GM18858 (cell line): ENCODE results near the gene TTC7B.
"Not testable (repeated sequence)": the region's sequence is repeated elsewhere in the genome, so short reads cannot be mapped to it uniquely, and the experiment has no call there.

ENCODE experiments used
- ATAC-seq: cut with Tn5 transposase; IDR thresholded peaks from one replicate; pipeline ENCODE4 v1.9.1; 2021; ENCODE audit not compliant: unreplicated experiment

The TTC7B gene

DNA sequence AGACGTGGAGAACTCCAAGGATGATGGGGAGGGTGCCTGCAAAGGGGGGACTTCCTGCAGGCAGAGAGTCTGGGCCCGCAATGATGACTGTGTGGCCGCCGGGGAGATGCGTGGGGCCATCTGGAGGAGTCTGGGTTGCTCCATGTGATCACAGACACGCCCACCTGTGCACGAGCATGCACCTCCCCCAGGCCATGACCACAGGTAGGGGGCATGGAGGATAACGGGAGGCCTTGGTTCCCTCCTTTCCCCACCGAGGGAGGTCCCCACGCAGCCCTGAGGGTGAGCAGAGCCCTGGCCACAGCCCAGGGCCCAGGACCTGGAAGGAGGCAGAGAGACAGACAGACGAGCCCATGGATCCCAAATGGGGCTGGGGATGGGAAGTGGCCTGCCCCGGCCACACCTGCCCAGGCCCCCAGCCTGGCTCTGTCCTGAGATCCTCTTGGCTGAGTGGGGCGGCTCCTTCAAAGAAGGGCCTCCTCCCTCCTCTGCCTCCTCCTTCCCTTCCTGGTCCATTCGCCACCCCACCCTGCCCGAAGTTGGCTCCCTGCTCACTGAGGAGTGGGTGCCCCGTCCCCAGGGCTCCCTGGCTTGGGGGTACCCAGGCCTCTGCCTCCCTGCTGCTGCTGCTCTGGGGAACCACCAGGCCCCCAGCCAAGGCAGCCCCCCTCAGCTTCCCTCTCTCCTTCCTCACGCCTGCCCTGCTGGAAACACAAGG, 281.2 kb downstream of the TTC7B start:
- no peak for ATAC-seq

DNA sequence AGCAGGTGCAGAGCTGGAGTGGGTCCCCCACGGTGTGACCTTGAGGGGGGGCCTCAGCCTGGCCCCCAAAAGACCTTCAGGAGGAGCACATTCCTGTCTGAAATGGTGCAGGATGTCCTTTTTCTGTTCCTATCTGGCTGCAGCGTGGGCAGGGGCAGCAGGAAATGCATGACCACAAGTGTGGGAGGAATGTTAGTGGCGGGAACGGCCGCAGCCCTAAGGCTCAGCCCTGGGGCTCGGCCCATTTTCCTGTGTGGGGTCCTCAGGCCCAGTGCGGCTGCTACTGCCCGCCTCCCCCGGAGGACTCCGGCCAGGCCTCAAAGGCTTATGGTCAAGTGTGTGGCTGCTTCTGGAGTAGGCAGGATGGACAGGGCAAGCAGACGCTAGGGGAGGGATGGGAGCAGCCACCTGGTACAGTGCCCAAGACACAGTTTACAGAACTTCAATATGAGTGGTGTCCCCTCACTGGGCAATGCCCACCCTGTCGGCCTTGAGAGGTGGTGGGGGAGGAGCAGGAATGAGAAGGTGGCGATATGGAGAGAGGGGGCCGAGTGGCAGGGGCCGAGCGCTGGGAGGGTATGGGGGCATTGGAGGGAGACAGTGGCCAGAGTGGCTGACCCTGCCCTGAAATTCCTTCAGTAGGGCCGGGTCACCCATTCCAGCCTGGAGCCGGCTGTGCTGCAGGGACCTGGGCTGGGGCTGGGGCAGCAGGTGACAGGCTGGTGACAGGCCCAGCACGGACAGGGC, 282.0 kb downstream of the TTC7B start:
- no peak for ATAC-seq

DNA sequence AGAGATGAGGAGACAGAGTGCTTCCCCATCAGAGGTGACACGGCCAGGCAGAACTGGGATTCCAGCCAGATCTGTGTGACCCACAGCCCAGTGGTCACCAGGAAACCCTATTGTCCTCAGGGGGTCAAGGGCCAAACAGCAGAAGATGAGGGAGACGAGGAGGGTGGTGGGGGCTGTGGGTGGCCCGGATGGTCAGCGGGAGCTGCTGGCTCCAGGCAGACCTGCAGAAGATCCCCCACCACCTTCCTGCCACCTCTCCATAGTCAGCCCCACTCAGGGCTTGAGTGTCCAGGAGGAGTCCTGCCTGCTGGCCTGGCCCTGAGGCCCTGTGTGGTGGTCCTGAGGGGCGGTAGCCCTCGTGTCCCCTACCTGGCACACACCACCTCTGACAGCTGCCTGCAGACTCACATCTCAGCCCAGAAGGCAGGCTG, 282.6 kb downstream of the TTC7B start:
- no peak for ATAC-seq

DNA sequence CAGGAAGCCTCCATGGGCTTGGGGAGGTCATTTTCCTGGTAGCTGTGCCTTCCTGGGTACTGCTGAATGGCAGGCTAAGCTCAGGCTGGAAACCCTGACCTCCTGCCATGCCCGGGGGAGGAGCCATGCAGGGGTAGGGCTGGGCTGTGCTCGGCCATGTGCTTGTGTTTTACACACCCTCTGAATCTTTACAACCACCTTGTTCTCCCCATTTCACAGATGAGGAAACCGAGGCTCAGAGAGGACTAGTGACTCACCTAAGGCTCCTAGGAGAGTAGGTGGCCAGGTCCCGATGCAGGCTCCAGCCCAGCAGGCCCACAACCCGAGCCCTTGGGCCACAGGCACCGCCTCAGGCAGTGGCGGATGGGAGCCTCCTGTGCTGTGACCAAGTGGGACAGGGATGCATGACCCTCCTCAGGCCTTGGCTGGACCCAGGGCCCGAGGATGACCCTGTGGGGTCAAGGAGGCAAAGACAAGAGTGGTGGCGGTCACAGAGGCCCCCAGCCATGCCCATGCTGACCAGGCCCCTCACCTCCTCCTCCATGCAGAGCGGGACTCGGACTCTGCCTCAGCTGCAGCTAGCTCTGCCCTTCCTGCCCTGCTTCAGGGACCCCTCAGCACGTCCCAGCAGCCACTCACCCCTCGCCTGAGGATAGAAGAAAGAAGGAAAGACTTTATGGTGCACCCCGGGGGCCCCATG, 283.3 kb downstream of the TTC7B start:
- no peak for ATAC-seq

DNA sequence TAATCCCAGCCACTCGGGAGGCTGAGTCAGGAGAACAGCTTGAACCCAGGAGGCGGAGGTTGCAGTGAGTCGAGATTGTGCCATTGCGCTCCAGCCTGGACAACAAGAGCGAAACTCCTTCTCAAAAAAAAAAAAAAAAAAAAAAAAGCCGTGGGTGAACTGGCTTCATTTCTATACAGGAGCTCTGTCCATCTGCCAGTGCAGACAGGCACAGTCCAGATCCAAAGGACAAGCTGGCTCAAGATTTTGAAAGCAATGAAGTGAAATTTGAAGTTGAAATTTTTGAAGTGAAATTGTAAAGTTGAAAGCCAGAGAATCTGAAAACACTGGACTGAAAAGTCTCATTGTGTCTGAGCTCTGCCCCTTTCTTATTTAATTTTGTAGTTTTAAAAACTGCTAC, 284.7 kb downstream of the TTC7B start:
- no peak for ATAC-seq

DNA sequence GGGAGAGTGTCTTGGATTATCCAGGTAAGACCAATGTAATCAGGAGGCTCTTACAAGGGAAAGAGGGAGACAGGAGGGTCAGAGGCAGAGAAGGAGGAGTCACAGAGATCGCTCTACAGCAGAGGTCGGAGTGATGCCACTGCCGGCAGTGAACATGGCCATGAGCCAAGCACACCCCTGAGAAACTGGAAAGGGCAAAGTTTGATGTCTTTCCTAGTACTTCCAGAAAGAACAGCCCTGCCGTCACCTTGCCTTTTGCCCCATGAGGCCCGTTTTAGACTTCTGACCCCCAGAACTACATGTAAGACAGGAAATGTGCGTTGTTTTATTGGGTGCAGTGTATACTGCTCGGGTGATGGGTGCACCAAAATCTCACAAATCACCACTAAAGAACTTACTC, 285.7 kb downstream of the TTC7B start:
- ATAC-seq, result no peak

DNA sequence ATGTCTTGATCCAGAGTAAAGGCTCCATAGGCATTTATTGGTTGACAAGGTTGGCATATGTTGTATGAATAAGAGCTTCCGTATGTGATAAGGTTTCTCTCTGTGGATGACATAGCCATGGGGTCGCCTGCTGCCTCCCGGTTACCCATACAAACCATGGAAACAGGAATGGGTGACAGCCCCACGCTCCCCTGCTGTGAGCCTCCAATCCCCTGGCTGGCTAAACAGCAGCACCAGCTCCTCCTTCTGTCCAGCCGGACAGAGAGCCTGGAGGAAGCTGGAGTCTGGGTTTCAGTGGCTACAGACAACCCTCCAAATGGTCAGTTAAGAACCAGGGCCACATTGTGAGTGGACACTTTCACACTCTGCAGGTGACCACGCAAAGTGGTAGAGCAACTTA, 288.3 kb downstream of the TTC7B start:
- ATAC-seq, result no peak

DNA sequence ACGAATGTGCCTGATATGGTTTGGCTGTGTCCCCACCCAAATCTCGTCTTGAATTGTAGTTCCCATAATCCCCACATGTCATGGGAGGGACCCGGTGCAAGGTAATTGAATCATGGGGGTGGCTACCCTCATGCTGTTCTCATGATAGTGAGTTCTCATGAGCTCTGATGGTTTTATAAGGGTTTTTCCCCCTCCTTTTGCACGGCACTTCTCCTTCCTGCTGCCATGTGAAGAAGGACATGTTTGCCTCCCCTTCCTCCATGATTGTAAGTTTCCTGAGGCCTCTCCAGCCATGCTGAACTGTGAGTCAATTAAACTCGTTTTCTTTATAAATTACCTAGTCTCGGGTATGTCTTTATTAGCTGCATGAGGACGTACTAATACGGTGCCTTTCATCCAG, 289.7 kb downstream of the TTC7B start:
- ATAC-seq, result not testable (repeated sequence)

DNA sequence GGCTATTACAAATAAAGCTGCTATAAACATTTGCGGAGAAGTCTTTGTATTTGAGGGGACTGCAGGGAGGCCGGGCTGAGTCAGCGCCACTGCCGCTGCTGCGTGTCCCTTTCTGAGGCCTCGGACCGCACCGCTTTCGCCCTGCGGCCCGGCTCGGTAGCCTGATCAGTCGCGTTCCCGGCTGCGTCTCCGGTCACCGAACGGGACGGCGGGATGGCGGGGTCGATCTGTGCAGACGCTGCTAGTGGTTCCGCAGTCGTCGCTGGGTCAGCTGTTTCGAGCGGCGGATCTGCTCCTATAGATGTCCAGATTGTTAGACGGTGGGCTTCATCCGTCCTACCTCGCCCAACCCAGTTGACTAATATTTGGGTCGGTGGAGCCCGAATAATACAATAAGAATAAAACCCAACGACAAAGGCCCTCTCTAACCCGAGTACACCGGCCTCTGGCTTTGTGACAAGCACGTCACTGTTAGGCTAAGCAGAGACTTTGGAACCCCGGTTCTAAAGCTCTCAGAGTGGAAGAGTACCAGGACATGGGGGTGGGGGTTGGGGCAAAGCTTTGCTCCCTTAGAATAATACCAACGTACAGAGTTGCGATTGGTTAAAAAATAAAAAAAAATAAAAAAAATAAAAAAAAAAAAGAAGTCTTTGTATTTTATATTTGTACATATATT, 290.7 kb downstream of the TTC7B start:
- ATAC-seq, result not testable (repeated sequence)

DNA sequence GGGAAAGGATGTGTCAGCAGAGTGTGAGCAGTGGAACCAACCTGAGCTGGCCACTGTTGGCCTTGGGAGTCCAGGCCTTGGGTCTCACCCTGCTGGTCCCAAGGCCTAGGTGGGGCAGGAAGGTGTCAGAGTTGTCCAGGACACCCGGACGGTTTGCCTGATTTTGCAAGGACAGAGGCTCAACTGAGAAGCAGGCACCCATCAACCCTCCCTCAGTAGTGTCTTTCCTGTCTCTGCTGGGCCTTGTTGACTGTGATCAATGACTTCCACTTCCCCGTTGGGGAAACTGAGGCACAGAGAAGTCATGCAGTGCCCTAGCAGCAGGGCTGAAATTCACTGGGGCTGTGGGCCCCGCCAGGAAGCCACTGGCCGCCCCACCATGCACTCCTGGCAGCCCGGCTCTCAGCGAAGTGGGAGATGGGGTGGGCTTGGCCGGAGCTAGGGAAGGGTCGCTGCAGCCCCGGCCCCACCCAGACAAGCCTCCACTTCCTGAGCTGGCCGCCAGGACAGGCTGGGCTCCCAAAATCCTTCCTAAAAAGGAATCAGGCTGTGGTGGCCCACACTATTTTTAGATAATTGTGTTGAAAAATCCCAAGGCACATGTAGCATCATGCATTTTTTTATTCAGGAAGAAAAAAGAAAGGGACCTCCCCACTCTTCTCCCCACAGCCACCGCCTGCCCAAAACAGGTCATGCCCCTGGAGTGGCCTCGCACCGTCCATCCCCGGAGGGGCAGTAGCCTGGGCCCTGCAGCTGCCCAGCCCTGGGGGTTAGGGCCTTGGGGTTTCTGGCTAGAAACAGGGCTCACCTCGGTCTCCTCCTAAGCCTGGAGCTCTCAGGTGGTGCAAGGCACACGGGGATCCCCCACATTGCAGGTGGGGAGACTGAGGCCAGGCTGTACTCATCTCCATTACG, 292.0 kb downstream of the TTC7B start:
- no peak for ATAC-seq

DNA sequence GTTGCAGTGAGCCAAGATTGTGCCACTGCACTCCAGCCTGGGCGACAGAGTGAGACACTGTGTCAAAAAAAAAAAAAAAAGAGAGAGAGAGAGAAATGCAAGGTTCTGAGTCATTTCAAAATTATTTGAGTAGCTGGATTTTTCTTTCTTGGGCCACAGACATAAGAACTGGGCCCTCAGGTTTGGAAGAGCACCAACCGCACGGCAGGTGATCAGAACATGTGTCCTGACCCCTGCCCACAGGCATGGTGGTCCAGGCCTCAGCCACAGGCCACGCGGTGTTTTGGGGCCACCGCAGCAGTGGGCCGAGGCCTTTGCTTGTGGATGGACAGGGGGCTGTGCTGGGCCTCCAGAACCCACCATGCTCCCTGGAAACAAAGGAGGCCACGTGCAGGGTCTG, 292.7 kb downstream of the TTC7B start:
- ATAC-seq, result no peak

DNA sequence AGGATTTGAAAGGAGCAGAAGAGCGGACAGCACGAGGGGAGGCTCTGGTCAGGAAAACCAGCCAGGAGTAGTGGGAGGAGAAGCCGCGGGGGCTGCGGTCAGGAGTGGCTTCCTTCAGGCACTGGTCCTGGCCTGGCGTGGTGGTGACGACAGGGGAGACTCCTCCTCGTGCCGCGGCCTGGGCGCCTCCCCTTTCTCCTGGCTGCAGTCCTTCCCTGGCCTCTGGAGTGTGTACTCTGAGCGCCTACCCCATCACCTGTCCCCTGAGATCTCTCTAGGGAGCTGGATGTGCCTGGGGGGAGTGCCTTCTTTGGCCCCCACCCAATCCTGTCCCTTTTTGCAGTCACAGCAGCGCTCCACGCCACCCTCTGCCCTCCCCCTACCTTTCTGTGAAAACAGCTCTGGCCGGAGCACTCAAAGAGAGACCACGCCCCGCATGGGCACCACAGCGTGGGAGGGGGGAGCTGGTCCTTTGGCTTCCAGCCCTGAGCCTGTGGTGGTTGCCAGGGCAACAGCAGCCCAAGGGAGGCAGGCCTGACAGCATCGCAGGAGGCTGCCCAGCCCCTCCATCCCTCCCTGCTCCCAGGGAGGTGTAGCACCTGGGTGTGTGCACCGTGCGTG, 293.5 kb downstream of the TTC7B start:
- no peak for ATAC-seq

DNA sequence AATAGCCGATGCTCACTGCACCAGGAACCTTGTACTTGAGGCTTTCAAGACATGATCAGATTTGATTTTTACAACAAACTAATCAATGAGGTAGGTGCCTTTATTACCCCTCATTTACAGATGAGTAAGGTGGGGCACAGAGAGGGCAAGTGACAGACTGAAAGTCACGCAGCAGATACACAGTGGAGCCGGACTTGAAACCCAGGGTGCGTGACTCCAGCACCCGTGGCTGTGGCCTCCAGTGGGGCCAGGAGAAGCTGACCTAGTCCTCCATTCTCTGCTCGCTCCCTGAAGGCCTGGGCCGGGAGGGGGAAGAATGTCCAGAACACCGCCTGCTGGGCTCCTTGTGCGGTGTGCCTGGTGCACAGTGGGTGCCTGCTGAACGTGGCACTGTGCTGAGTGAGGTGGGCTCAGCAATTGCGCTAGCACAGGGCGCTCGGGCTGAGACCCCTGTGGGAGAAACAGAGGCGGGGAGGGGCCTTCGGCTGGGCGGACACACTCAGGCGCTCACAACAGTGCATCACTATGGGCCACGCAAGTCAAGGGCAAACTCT, 294.2 kb downstream of the TTC7B start:
- no peak for ATAC-seq

DNA sequence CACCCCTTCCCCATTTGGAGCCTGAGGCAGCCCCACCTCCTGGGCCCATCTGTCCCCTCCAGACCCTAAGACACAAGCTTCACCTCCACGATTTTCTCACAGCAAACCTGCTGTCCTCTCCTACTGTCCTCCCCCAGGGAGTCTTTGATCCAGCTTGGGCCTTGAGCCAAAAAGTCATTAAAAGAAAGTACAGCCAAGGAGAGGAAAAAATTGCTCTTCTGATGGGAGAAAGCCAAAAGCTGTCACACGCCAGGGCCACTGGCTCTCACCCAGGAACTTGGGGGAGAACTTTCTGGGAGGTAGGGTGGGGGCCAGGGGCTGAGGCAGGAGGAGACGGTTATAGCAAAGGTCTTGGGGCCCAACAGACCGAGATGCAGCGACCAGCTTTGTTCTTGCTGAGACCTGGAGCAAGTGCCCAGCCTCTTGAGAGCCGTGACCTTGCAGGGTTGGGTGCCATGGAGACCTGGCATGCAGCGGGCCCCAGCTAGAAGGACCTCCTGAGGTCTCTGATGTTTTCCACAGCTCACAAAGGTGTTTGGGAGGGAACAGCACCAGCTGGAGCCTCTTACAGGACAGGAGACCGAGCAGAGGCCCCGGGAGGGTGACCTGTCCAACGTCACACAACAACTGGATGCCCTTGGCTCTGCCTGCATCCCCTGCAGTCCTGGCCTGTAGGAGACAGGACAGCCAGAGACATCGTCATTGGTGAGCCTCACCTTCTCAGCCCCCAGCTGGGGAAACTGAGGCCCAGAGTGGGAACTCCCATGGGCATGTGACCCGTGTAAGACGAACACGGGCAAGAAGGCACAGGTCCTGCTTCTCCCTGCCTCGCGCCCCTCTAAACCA, 294.9 kb downstream of the TTC7B start:
- no peak for ATAC-seq

DNA sequence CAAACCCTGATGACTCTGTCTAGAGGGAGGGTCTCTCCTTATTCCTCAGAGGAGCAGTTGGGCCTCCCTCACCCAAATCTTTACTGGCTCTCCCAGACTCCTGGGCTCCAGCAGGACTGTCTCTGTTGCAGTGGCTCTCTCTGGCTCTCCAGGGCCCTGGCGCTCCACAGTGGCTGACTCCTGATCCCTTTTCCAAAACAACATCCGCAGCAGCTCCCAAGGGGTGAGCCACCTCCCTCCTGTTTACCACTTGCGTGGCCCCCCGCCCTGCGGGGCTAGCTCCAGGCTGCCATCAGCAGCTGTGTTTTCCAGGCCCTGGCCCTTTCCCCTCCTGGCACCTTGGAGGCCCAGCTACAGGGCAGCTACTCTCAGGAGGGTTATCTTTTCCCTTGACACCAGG, 295.9 kb downstream of the TTC7B start:
- ATAC-seq, result no peak

DNA sequence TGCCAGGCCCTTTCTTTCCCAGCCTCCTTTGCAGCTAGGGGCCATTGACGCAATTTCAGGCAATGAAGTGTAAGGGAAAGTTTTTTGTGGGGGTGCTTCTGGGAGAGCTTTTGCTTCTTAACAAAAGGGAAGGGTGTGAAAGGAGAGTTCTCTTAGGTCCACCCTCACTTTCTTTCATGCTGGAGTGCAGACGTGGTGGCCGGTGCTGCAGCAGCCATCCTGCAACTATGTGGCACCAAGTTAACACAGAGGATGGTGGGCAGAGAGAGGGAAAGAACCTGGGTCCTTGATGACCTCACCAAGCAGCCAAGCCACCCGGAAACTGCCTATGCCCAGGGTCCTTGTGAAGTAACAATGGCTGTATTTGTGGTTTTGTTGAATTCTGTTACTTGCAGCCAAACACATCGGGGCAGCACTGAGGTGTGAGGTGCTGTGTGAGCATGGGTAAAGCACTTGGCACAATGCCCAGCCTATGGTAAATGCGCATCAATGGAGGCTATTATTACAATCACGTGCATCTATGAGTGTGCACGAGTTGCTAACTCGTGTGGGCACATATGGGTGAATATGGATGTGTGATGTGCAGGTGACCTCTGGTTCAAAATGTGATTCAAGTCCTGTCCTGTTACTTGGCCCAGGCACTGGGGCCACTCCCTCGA, 296.8 kb downstream of the TTC7B start:
- no peak for ATAC-seq

DNA sequence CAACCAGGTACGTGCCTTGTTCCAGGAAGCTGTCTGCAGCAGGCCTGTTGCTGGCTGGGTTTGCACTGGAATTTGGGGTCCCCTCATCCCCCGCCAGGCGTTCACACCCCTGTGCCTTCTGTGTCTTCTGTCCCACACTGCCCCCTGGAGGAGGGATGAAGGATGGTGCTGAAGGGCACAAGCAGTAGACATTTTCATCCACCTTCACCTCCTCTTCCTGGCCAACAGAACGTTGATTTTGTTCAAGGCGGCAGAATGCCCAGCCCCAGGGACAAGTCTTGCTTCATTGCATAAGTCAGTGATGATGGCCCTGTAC, 297.3 kb downstream of the TTC7B start:
- no peak for ATAC-seq
